ENCODE results near the gene SLCO2A1.

DNA sequence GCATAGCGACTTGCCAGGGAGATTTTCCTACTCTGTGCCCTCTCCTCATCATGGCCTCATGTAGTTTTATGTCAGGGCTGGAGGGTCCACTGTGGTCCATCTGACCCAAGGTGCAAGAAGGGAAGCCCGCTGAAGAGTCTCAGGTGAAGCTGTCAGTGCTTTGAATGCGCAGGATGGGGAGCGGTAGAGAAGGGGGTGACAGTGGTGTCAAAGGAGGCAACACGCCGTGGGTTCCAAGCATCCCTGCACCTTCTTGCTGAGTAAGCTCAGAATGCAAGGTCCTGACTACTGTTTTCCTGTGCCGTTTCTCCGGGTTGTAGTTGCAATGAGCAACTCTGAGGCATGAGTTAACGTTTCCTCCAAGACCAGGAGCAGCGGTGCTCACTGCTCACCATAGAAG is 89.2 kb downstream of the SLCO2A1 start:
- TF ChIP-seq CTCF (IDR thresholded peaks at IDR 0.05) (no peak), POLR2A (IDR thresholded peaks at IDR 0.05) (no peak)
